ENCODE measurements around the gene PRSS48.
"Not testable (repeated sequence)": the region's sequence is repeated elsewhere in the genome, so short reads cannot be mapped to it uniquely, and the experiment has no call there.

The PRSS48 gene

GRCh38 chr4:151276787-151277562 lies at the start of gene PRSS48:
TSS of gene PRSS48 (plus strand) at chr4:151277161. CDS start at chr4:151277173, 12 bp downstream.
- peak; percentile 76 to 85 for DNase-seq

GRCh38 chr4:151227172-151227571 lies 49.8 kb upstream of the PRSS48 start:
- DNase-seq, result no peak

- DNase-seq, result no peak
Measured at GRCh38 chr4:151227731-151228130, 49.2 kb upstream of the PRSS48 start.

DNA sequence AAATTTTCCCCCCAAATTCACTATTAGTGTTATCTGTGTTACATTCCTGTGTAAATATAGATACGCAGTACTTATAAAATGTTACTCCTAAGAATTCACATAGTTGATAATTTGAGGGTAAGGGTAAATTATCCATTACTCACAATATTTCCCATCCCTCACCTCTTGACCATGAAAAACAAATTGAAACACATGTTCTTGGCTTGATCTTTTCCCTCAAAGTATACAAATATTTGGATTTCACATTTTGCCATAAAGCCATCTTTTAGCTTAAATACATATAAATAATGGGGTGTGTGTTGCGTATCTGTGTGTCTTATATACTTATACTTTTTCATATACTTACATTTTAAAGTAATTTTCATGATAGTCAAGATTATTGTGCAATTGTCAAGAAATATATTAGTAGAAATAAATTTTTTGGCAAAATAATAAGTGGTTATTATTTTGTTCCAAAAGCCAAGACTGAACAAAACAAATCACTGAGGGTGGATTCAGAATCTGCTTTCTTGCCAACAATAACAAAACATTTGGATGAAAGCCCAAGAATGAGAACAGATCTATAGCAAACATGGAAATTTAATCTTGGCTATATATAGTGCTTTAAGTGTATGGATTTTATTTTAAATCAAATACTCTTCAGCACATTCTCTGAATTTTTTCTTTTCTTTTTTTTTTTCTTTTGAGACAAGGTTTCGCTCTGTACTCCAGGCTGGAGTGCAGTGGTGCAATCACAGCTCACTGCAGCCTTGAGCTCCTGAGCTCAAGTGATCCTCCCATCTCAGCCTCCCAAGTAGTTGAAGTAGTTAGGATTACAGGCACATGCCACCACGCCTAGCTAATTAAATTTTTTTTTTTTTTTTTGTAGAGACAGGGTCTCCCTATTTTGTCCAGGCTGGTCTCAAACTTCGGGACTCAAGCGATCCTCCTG lies 48.5 kb upstream of the PRSS48 start:
- DNase-seq, result no peak

GRCh38 chr4:151231915-151232595 lies 44.9 kb upstream of the PRSS48 start:
- DNase-seq, result no peak

DNA sequence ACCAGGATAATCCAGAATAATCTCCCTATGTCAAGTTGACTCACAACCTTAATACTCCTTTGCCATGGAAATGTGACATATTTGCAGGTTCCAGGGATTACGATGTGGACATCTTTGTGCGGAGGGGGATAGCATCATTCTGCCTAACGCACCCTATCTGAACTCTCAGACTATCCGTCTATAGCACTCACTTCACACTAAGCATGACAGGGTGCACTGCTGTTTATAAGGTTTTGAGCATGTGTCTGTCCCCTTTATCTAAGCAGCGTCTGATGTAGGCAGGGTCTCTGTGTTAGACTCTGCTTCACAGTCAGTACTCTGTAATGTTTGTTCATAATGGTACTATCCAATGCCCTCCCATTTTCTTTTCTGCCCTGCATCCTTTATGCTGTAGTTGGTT lies 43.4 kb upstream of the PRSS48 start:
- DNase-seq, result no peak

DNA sequence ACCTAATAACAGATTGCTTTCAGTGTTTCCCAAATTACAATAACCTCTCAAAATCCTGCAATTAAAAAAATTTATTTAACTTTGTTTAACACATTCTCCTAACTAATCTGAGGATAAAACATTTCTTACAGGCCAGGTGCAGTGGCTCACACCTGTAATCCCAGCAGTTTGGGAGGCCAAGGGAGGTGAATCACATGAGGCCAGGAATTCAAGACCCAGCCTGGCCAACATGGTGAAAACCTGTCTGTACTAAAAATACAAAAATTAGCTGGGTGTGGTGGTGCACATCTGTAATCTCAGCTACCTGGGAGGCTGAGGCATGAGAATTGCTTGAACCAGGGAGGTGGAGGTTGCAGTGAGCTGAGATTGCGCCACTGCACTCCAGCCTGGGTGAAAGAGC lies 41.6 kb upstream of the PRSS48 start:
- DNase-seq, result not testable (repeated sequence)

DNA sequence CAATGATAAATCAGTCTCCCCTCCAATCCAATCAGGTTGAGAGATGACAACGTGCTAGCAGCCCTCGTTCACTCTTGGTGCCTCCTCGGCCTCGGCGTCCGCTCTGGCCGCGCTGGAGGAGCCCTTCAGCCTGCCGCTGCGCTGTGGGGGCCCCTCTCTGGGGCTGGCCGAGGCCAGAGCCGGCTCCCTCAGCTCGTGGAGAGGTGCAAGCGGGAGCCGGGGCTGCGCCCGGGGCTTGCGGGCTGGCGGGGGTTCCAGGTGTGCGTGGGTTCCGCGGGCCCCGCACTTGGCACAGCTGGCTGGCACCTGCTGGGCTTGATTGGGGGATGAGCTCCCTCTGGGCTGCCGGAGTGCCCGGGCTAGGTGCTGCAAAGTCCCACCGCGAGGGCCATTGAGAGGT lies 40.9 kb upstream of the PRSS48 start:
- DNase-seq, result no peak

- peak in 1 of 2 experiments; percentile 2 for DNase-seq
Measured at GRCh38 chr4:151238477-151238876, 38.5 kb upstream of the PRSS48 start.

GRCh38 chr4:151239608-151240007 lies 37.4 kb upstream of the PRSS48 start:
- no peak for DNase-seq

GRCh38 chr4:151242305-151242704 lies 34.7 kb upstream of the PRSS48 start:
- DNase-seq, result no peak

- DNase-seq, result no peak
Measured at GRCh38 chr4:151246742-151247141, 30.2 kb upstream of the PRSS48 start.

- no peak for DNase-seq
Measured at GRCh38 chr4:151247395-151247794, 29.6 kb upstream of the PRSS48 start.

GRCh38 chr4:151248519-151248918 lies 28.4 kb upstream of the PRSS48 start:
- no peak for DNase-seq

DNA sequence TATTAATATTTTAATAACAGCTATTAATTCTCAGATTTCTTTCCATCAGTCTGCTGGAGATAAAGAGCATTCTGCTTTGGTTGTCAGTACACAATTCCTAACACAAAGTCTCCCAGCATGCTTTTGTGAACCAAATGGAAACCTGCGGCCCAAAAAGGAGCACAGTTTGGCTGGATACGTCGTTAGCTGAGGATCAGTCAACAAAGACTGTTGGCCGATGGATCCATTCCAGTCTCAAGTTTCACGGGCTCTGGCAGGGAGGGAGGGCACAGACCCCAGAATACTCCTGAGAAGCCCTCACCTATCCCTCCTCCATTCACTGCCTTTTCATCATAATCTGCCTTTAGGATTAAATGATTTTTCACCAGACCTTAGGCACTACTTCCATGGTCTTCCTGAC lies 26.3 kb upstream of the PRSS48 start:
- no peak for DNase-seq

GRCh38 chr4:151251603-151252304 lies 25.2 kb upstream of the PRSS48 start:
- no peak for DNase-seq

- not testable (repeated sequence) for DNase-seq
Measured at GRCh38 chr4:151255226-151255625, 21.7 kb upstream of the PRSS48 start.

DNA sequence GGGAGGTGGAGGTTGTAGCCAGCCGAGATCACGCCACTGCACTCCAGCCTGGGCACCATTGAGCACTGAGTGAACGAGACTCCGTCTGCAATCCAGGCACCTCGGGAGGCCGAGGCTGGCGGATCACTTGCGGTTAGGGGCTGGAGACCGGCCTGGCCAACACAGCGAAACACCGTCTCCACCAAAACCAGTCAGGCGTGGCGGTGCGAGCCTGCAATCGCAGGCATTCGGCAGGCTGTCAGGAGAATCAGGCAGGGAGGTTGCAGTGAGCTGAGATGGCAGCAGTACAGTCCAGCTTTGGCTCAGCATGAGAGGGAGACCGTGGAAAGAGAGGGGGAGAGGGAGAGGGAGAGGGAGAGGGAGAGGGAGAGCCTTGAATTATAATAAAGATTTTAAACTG lies 21.3 kb upstream of the PRSS48 start:
- not testable (repeated sequence) for DNase-seq

GRCh38 chr4:151256134-151256533 lies 20.8 kb upstream of the PRSS48 start:
- DNase-seq, result no peak

- no peak for DNase-seq
Measured at GRCh38 chr4:151257704-151258103, 19.3 kb upstream of the PRSS48 start.

DNA sequence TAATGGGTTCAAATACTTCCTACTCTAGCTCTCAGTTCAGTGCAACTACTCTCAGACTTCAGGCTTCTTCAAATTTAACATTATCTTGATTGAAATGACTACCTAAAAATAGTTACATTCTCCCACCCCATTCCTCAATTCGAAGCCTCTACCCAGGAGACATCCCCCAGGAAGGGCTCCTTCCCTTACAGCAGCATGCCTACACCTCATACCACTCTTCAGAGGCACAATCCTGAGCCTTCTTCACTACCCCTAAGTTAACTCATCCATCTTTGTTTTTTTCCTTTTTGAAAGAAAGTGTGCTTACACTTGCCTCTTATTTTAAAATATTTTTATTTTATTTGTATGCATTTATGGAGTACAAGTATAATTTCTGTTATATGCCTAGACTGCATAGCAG lies 17.2 kb upstream of the PRSS48 start:
- DNase-seq, result no peak

- no peak for DNase-seq
Measured at GRCh38 chr4:151260526-151260925, 16.4 kb upstream of the PRSS48 start.

- no peak for DNase-seq
Measured at GRCh38 chr4:151263455-151263854, 13.5 kb upstream of the PRSS48 start.

Data from NCI-H526 (cell line).